GM12874 (cell line): Measurements from ENCODE around the gene ZNF227.

Source experiments
- TF ChIP-seq, protein P1 (sequence below): IDR thresholded peaks from 2 replicates; pipeline ENCODE4 v1.5.1; 2011; ENCODE audit warnings: low read depth, mild to moderate bottlenecking, control low read depth, low read length, moderate library complexity; ENCODE audit not compliant: insufficient read depth

ZNF227 gene

DNA sequence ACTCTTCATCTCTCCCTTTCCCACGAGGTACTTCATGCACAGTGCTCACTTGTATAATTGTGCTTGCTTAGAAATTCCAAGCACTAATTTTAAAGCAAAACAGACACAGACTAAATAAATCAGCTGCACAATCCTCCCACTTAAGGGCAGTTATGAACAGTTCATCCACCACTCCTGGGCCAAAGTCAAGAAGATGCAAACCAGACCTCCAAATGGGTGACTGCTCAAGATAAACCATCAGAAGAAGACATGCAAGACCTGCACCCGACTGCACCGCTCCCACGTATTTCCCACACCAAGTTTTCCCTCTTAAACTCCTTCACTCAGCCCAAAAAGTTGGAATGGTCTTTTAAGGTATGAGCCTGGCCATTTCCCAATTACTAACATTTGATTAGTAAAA is 72.6 kb downstream of the ZNF227 start:
- TF ChIP-seq, protein P1, sequence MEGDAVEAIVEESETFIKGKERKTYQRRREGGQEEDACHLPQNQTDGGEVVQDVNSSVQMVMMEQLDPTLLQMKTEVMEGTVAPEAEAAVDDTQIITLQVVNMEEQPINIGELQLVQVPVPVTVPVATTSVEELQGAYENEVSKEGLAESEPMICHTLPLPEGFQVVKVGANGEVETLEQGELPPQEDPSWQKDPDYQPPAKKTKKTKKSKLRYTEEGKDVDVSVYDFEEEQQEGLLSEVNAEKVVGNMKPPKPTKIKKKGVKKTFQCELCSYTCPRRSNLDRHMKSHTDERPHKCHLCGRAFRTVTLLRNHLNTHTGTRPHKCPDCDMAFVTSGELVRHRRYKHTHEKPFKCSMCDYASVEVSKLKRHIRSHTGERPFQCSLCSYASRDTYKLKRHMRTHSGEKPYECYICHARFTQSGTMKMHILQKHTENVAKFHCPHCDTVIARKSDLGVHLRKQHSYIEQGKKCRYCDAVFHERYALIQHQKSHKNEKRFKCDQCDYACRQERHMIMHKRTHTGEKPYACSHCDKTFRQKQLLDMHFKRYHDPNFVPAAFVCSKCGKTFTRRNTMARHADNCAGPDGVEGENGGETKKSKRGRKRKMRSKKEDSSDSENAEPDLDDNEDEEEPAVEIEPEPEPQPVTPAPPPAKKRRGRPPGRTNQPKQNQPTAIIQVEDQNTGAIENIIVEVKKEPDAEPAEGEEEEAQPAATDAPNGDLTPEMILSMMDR = no peak
